Fibroblast of pulmonary artery (primary cell): ENCODE measurements around the gene MTA3.

ENCODE experiments used
- DNase-seq: peaks from one replicate; pipeline ENCODE4 v3.0.0-alpha.2; 2010; ENCODE audit warnings: low read depth
- H3K4me3 ChIP-seq: replicated peaks from 2 replicates; pipeline ENCODE4 v1.5.1; 2011; ENCODE audit warnings: low read depth, mild to moderate bottlenecking, control low read depth, low read length, moderate library complexity
- TF ChIP-seq, protein P1 (sequence below): IDR thresholded peaks from 2 replicates; pipeline ENCODE4 v1.5.1; 2011; ENCODE audit warnings: mild to moderate bottlenecking, control low read depth, low read length, inconsistent platforms; ENCODE audit errors: missing control alignments

Gene MTA3

DNA sequence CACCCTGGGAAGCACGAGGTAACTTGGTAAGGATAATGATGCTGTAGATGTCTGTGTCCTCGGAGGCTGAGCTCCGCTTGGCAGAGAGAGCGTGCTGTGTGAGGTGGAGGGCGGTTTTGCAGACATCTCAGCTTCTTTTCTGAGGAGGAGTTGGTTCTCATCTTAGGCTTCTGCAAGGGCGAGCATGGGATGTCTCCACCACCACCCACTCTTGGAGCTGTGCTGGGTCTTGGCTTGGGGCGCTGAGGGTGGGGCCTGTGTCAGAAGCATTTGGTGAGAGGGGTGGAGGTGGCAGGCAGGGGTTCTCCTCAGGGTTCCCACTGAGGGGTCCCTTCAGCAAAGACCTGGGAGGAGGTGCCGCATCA, 186.3 kb downstream of the MTA3 start:
- DNase-seq = no peak
- H3K4me3 ChIP-seq = no peak overlapping the region
- TF ChIP-seq, protein P1, sequence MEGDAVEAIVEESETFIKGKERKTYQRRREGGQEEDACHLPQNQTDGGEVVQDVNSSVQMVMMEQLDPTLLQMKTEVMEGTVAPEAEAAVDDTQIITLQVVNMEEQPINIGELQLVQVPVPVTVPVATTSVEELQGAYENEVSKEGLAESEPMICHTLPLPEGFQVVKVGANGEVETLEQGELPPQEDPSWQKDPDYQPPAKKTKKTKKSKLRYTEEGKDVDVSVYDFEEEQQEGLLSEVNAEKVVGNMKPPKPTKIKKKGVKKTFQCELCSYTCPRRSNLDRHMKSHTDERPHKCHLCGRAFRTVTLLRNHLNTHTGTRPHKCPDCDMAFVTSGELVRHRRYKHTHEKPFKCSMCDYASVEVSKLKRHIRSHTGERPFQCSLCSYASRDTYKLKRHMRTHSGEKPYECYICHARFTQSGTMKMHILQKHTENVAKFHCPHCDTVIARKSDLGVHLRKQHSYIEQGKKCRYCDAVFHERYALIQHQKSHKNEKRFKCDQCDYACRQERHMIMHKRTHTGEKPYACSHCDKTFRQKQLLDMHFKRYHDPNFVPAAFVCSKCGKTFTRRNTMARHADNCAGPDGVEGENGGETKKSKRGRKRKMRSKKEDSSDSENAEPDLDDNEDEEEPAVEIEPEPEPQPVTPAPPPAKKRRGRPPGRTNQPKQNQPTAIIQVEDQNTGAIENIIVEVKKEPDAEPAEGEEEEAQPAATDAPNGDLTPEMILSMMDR = no peak

GRCh38 chr2:42755191-42755880, 186.9 kb downstream of the MTA3 start:
- TF ChIP-seq, protein P1 = no peak
- H3K4me3 ChIP-seq = no peak overlapping the region
- DNase-seq = no peak

- no peak overlapping the region for H3K4me3 ChIP-seq
- TF ChIP-seq, protein P1 = no peak
Measured at GRCh38 chr2:42756150-42756775, 187.8 kb downstream of the MTA3 start.

DNA sequence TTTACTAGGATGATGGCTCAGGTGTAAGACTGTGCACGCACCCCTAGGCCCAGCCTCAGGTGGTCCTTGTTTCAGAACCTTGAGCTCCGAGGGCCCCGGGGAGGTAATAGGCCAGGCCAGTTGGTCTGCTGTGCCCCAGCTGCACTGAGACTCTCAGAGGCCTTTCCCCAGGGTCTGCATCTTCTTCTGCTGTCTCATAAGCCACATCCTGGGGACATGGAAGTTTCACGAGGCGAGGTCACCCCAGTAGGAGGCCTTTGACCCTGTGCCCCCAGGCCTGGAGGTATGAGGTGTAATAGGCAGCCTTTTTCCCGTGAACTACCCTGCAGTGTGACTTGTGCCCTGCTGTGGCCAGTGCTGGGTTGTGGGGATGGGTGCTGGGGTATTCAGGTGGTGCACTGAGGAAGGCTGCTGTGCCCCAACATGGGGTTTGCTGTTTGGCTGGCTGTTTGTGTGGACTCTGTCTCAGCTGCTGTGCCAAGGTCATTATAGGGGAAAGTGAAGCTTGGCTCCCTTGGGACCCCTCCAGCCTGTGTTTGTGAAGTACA, 188.6 kb downstream of the MTA3 start:
- H3K4me3 ChIP-seq = no peak overlapping the region
- no peak for DNase-seq
- TF ChIP-seq, protein P1 = no peak

More at GRCh38 chr2:42756150-42756775, 187.8 kb downstream of the MTA3 start:
- DNase-seq = no peak

DNA sequence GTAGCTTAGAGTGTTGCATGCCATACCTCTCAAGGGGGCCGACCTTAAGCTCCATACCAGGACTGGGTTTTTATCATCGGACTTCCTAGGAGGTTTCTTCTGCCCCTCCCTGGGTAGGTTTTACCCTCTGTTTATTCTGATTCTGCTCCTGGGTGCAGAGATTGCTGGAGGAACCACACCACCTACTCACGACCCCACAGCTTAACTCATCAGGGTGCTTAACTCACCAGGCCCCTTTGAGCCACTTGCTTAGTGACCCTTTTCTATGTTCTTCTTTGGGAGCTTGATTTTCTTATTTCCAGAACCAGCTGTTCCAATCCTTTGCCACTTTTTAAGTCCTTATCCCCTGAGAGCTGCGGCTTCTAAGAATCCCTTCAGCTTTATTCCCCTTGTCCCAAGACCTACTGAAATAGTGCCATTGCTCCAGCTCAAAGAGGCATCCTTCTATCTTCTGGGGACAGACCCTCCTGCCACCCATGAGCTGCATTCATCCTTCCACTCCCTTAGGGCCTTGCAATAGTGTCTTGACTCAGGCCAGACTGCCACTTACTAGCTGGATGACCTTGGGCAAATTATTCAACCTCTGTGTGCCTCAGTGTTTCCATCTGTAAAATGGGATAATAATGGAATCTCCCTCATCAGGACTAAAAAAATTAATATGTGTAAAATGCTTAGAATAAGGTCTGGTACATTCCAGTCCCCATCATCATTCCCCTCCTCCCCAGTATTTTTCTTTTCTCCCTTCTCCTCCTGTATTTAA, 189.7 kb downstream of the MTA3 start:
- DNase-seq = no peak
- H3K4me3 ChIP-seq = no peak overlapping the region
- TF ChIP-seq, protein P1 = no peak

DNA sequence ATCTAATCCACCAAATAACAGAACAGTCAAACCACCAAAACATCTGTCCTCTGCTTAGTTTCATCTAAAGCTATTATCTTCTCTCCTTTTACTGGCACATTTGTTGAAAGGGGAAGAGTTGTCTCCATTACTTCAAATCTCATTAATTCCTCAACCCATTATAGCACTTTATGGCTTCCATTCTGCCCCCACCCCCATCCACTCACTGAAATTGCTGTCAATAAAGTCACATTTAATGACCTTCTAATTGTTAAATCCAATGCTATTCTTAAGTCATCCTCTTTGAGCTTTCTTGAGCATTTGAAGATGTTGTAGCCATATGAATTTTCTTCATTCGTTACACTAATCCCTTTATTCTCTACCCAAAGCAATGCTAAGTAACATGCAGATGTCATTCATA, 190.3 kb downstream of the MTA3 start:
- no peak for DNase-seq
- no peak overlapping the region for H3K4me3 ChIP-seq
- TF ChIP-seq, protein P1 = no peak
